Measurements from ENCODE around the gene MAN1A1.

DNA sequence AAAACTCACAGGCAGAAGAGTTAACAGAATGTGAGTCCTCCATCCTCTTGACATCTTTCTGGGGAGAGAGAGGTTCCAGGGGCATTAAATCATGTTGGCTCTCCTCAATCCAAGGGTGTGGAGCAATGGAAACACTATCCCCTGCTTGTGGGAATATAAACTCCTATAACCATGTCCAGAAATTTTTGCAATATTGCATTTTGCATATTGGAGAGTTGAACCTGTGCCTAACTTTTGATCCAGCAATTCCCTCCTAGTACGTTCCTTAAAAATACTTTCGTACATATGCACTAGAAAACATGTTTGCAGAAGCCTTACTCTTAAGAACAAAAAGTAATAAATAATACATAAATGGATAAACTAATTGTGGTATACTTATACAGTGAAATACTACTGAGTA, 214.8 kb downstream of the MAN1A1 start:
- TF ChIP-seq, protein P1, sequence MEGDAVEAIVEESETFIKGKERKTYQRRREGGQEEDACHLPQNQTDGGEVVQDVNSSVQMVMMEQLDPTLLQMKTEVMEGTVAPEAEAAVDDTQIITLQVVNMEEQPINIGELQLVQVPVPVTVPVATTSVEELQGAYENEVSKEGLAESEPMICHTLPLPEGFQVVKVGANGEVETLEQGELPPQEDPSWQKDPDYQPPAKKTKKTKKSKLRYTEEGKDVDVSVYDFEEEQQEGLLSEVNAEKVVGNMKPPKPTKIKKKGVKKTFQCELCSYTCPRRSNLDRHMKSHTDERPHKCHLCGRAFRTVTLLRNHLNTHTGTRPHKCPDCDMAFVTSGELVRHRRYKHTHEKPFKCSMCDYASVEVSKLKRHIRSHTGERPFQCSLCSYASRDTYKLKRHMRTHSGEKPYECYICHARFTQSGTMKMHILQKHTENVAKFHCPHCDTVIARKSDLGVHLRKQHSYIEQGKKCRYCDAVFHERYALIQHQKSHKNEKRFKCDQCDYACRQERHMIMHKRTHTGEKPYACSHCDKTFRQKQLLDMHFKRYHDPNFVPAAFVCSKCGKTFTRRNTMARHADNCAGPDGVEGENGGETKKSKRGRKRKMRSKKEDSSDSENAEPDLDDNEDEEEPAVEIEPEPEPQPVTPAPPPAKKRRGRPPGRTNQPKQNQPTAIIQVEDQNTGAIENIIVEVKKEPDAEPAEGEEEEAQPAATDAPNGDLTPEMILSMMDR (conservative IDR thresholded peaks at IDR 0.05 in 1 of 2, IDR thresholded peaks at IDR 0.05 in 1 of 2; ENCODE audit: extremely low read depth in 1 of 2, insufficient read depth in 1 of 2, low read depth in 1 of 2, low read length in 2 of 2) = no peak
- TF ChIP-seq EZH2 (IDR thresholded peaks at IDR 0.05; ENCODE audit: borderline replicate concordance, low read length) = no peak

Data from mammary epithelial cell (primary cell).